ENCODE measurements around the gene ETNK2. TPM values are rescaled to one million over a fixed set of nuclear protein-coding genes. Genes with fewer than 3 reads are reported as not detected.

The ETNK2 gene
- total RNA-seq, 1 experiment from 2014 or later: 11.2 TPM

- H3K36me3 ChIP-seq: no peaks in the 10 kb centered on the region
- H3K27me3 ChIP-seq: peaks cover 32% of the 10 kb centered on the region
Observed at GRCh38 chr1:204186597-204186996, 34.8 kb upstream of the ETNK2 start.

GRCh38 chr1:204181116-204181515 is 29.3 kb upstream of the ETNK2 start:
- H3K9me3 ChIP-seq: no peaks in the 10 kb centered on the region
- H3K27me3 ChIP-seq: peaks cover 16% of the 10 kb centered on the region
- no peak for DNase-seq
- no peak overlapping the region for H3K4me3 ChIP-seq
- no peaks in the 10 kb centered on the region for H3K36me3 ChIP-seq

More at GRCh38 chr1:204186597-204186996, 34.8 kb upstream of the ETNK2 start:
- no peak overlapping the region for H3K4me3 ChIP-seq
- no peak for DNase-seq
- no peaks in the 10 kb centered on the region for H3K9me3 ChIP-seq

- no peak overlapping the region for H3K4me3 ChIP-seq
- peaks cover 13% of the 10 kb centered on the region for H3K27me3 ChIP-seq
- no peaks in the 10 kb centered on the region for H3K9me3 ChIP-seq
- H3K36me3 ChIP-seq: no peaks in the 10 kb centered on the region
- DNase-seq: no peak
Observed at GRCh38 chr1:204180133-204180532, 28.3 kb upstream of the ETNK2 start.

GRCh38 chr1:204178487-204179281 is 26.8 kb upstream of the ETNK2 start:
- Histone ChIP-seq H3K27me3 (peaks cover 13% of the 10 kb centered on the region), H3K36me3 (no peaks in the 10 kb centered on the region), H3K4me3 (no peak overlapping the region), H3K9me3 (no peaks in the 10 kb centered on the region)
- DNase-seq: no peak

GRCh38 chr1:204177133-204177532 is 25.3 kb upstream of the ETNK2 start:
- no peak for DNase-seq
- peaks cover 13% of the 10 kb centered on the region for H3K27me3 ChIP-seq
- H3K4me3 ChIP-seq: no peak overlapping the region
- H3K36me3 ChIP-seq: no peaks in the 10 kb centered on the region
- H3K9me3 ChIP-seq: no peaks in the 10 kb centered on the region

GRCh38 chr1:204176049-204176448 is 24.2 kb upstream of the ETNK2 start:
- no peak for DNase-seq
- Histone ChIP-seq H3K4me3 (no peak overlapping the region), H3K9me3 (peaks cover 5% of the 10 kb centered on the region), H3K36me3 (no peaks in the 10 kb centered on the region), H3K27me3 (peaks cover 13% of the 10 kb centered on the region)

GRCh38 chr1:204174958-204175357 is 23.1 kb upstream of the ETNK2 start:
- DNase-seq: no peak

GRCh38 chr1:204172404-204173029 is 20.7 kb upstream of the ETNK2 start:
- DNase-seq: no peak
- Histone ChIP-seq H3K27me3 (peaks cover 6% of the 10 kb centered on the region), H3K36me3 (no peaks in the 10 kb centered on the region), H3K4me3 (no peak overlapping the region), H3K9me3 (peaks cover 32% of the 10 kb centered on the region)

More at GRCh38 chr1:204174958-204175357, 23.1 kb upstream of the ETNK2 start:
- Histone ChIP-seq H3K27me3 (peaks cover 13% of the 10 kb centered on the region), H3K4me3 (no peak overlapping the region), H3K9me3 (peaks cover 14% of the 10 kb centered on the region), H3K36me3 (no peaks in the 10 kb centered on the region)

GRCh38 chr1:204171751-204172178 is 19.9 kb upstream of the ETNK2 start:
- peaks cover 39% of the 10 kb centered on the region for H3K9me3 ChIP-seq
- peaks cover 6% of the 10 kb centered on the region for H3K27me3 ChIP-seq
- DNase-seq: peak; percentile 14
- no peaks in the 10 kb centered on the region for H3K36me3 ChIP-seq
- no peak overlapping the region for H3K4me3 ChIP-seq

- Histone ChIP-seq H3K4me3 (no peak overlapping the region), H3K36me3 (no peaks in the 10 kb centered on the region), H3K9me3 (peaks cover 39% of the 10 kb centered on the region), H3K27me3 (no peaks in the 10 kb centered on the region; the same call in 1 of the 2 replicates)
- DNase-seq: no peak
Observed at GRCh38 chr1:204170494-204171155, 18.8 kb upstream of the ETNK2 start.

GRCh38 chr1:204169858-204170257 is 18.0 kb upstream of the ETNK2 start:
- Histone ChIP-seq H3K9me3 (peaks cover 39% of the 10 kb centered on the region), H3K4me3 (no peak overlapping the region), H3K27me3 (no peaks in the 10 kb centered on the region), H3K36me3 (no peaks in the 10 kb centered on the region)
- no peak for DNase-seq

GRCh38 chr1:204167730-204168129 is 15.9 kb upstream of the ETNK2 start:
- DNase-seq: no peak
- Histone ChIP-seq H3K27me3 (no peaks in the 10 kb centered on the region), H3K4me3 (no peak overlapping the region), H3K9me3 (peaks cover 39% of the 10 kb centered on the region), H3K36me3 (no peaks in the 10 kb centered on the region)

- Histone ChIP-seq H3K4me3 (no peak within 1 kb of the TSS), H3K36me3 (no peaks in the 10 kb centered on the region), H3K27me3 (no peaks in the 10 kb centered on the region), H3K9me3 (peaks cover 35% of the 10 kb centered on the region)
- no peak for DNase-seq
Observed at GRCh38 chr1:204166219-204166618, 14.4 kb upstream of the ETNK2 start, which contains the start of gene REN. Gene REN, minus strand, starts transcription at chr1:204166337. Its CDS starts 44 bp downstream, at chr1:204166293.

- Histone ChIP-seq H3K4me3 (no peak overlapping the region), H3K36me3 (no peaks in the 10 kb centered on the region), H3K9me3 (peaks cover 8% of the 10 kb centered on the region; the same call in 1 of the 2 replicates), H3K27me3 (no peaks in the 10 kb centered on the region)
- DNase-seq: peak; percentile 72
Observed at GRCh38 chr1:204162494-204163074, 10.7 kb upstream of the ETNK2 start.

GRCh38 chr1:204161609-204162493 is 10.0 kb upstream of the ETNK2 start:
- Histone ChIP-seq H3K9me3 (peaks cover under 1% of the 10 kb centered on the region; the same call in 1 of the 2 replicates), H3K36me3 (no peaks in the 10 kb centered on the region), H3K27me3 (no peaks in the 10 kb centered on the region), H3K4me3 (no peak overlapping the region)
- no peak for DNase-seq

GRCh38 chr1:204157962-204158361 is 6.1 kb upstream of the ETNK2 start:
- no peak for DNase-seq
- Histone ChIP-seq H3K4me3 (no peak overlapping the region), H3K9me3 (no peaks in the 10 kb centered on the region)

More at GRCh38 chr1:204157962-204158361, 6.1 kb upstream of the ETNK2 start:
- Histone ChIP-seq H3K27me3 (no peaks in the 10 kb centered on the region), H3K36me3 (no peaks in the 10 kb centered on the region)

Measured in MG63 (cell line).